A549 (cell line): Measurements from ENCODE around the gene CTAGE8.
"Not testable (repeated sequence)": the region's sequence is repeated elsewhere in the genome, so short reads cannot be mapped to it uniquely, and the experiment has no call there.

Source experiments
- CTCF ChIP-seq: fragments of >200 bp; sonication (Bioruptor Twin); formaldehyde crosslinking; IDR thresholded peaks from 3 replicates; pipeline ENCODE4 v1.5.1; 2016
- EHMT2 ChIP-seq: fragments of 200-600 bp; sonication (generic); IDR thresholded peaks from 2 replicates; pipeline ENCODE4 v1.6.1; 2016; ENCODE audit warnings: antibody characterized with exemption, low read depth, mild to moderate bottlenecking, moderate library complexity
- ELK1 ChIP-seq: fragments of 150-350 bp; IDR thresholded peaks from 2 replicates; pipeline ENCODE4 v1.6.1; 2014; ENCODE audit warnings: low read depth, mild to moderate bottlenecking, low read length
- ESRRA ChIP-seq: fragments of 150-350 bp; IDR thresholded peaks from 2 replicates; pipeline ENCODE4 v1.6.1; 2014; ENCODE audit warnings: mild to moderate bottlenecking, low read length, borderline replicate concordance
- KDM1A ChIP-seq: fragments of 200-600 bp; sonication (generic); IDR thresholded peaks from 2 replicates; pipeline ENCODE4 v1.6.1; 2016; ENCODE audit warnings: low read depth, mild to moderate bottlenecking
- MAX ChIP-seq: IDR thresholded peaks from 2 replicates; pipeline ENCODE4 v1.6.1; 2012
- MAZ ChIP-seq: fragments of 150-350 bp; IDR thresholded peaks from 2 replicates; pipeline ENCODE4 v1.6.1; 2014; ENCODE audit warnings: antibody characterized with exemption, low read depth, low read length, borderline replicate concordance
- NR3C1 ChIP-seq: fragments of >200 bp; sonication (Bioruptor Twin); formaldehyde crosslinking; IDR thresholded peaks from 3 replicates; pipeline ENCODE4 v1.6.1; 2017
- POLR2A ChIP-seq: IDR thresholded peaks from 2 replicates; pipeline ENCODE4 v1.6.1; 2012; ENCODE audit warnings: mild to moderate bottlenecking, low read length
- RAD21 ChIP-seq, 2 experiments: fragments of >200 bp in 1 of 2; sonication (Bioruptor Twin) in 1 of 2; formaldehyde crosslinking in 1 of 2; IDR thresholded peaks in 1 of 2; conservative IDR thresholded peaks in 1 of 2; 2 replicates in 1 of 2; 3 replicates in 1 of 2; pipeline ENCODE4 v1.6.1; 2012 to 2018; ENCODE audit warnings: inconsistent platforms in 1 of 2
- REST ChIP-seq: fragments of 200-600 bp; sonication (generic); IDR thresholded peaks from 2 replicates; pipeline ENCODE4 v1.6.1; 2016; ENCODE audit warnings: antibody characterized with exemption, mild to moderate bottlenecking, moderate library complexity
- RNF2 ChIP-seq: fragments of 200-600 bp; sonication (generic); IDR thresholded peaks from 2 replicates; pipeline ENCODE4 v1.6.1; 2016; ENCODE audit warnings: low read depth, mild to moderate bottlenecking, antibody characterized with exemption, moderate library complexity, borderline replicate concordance
- USF2 ChIP-seq: fragments of 450-650 bp; IDR thresholded peaks from 2 replicates; pipeline ENCODE4 v1.6.1; 2014; ENCODE audit warnings: antibody characterized with exemption
- ZSCAN20 ChIP-seq: fragments of 250-450 bp; sonication (Bioruptor Pico); IDR thresholded peaks from 2 replicates; pipeline ENCODE4 v1.8.0; 2022; ENCODE audit warnings: mild to moderate bottlenecking, moderate library complexity

- TF ChIP-seq CTCF; POLR2A; USF2; ELK1; RAD21 (conservative IDR thresholded peaks at IDR 0.05 in 1 of 2, IDR thresholded peaks at IDR 0.05 in 1 of 2); EHMT2; RNF2; REST; NR3C1; KDM1A; ESRRA; MAZ; MAX; ZSCAN20 (CRISPR knock-in tag): not testable (repeated sequence)
These were observed 13.4 kb upstream of the CTAGE8 start for GRCh38 chr7:144282490-144282889.
